C4-2B (cell line): Measurements from ENCODE around the gene LDB3.

Experiments
- ZFX ChIP-seq: fragments of 450-650 bp; IDR thresholded peaks from 2 replicates; pipeline ENCODE4 v1.6.1; 2017
- TF ChIP-seq, protein P1 (sequence below): fragments of 450-650 bp; conservative IDR thresholded peaks from 2 replicates; pipeline ENCODE4 v1.5.1; 2017; ENCODE audit warnings: mild to moderate bottlenecking

DNA sequence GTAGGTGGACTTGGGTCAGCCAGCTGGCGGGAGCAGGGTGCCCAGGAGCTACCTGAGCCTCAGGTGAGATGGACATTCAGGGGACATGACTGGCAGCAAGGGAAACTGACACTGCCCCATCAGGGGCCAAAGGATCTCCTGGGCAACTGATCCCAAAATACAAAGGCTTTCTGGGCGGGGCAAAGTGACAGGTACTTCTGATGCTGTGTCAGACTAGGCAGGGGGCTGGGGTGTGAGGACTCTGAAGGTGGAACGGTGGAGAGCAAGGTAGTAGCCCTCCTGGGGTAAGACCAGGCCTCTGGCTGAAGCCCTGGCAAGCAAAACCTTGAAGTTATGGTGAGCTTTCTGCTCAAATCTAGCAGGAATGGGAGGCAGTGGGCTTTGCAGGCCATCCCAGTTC, 9.6 kb upstream of the LDB3 start:
- TF ChIP-seq, protein P1, sequence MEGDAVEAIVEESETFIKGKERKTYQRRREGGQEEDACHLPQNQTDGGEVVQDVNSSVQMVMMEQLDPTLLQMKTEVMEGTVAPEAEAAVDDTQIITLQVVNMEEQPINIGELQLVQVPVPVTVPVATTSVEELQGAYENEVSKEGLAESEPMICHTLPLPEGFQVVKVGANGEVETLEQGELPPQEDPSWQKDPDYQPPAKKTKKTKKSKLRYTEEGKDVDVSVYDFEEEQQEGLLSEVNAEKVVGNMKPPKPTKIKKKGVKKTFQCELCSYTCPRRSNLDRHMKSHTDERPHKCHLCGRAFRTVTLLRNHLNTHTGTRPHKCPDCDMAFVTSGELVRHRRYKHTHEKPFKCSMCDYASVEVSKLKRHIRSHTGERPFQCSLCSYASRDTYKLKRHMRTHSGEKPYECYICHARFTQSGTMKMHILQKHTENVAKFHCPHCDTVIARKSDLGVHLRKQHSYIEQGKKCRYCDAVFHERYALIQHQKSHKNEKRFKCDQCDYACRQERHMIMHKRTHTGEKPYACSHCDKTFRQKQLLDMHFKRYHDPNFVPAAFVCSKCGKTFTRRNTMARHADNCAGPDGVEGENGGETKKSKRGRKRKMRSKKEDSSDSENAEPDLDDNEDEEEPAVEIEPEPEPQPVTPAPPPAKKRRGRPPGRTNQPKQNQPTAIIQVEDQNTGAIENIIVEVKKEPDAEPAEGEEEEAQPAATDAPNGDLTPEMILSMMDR: no peak
- no peak for TF ChIP-seq ZFX
